ENCODE results near the gene FREM1.

FREM1 gene

DNA sequence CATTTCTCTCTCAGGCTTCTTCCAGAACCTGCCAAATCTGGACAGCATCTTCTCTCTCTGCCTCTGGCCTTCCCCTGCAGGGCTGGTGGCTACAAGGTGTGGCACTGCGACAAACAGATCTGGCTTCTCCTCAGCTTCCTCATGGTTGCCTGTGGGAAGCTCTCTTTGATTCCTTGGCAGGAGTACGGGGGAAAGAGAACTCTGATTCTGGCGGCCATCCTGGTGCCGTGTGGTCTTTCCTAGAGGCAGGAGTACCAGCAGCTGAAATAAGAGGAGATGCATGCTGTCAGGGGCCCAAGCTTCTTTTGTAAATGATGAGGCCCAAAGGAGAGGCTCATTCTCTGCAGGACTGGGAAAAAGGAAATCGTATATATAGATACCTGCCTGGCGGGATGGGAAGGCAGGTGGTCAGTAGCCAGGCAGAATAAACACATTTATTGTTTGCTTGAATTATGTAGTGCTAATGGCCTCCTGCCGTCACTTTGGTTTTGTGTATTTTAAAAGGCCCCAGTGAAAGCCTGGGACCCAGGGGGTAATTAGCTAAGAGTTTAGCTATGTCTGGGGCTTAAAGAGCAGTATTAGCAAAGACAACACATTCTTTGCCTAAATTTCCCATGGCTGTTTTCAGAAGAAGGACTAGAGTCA lies 187.7 kb downstream of the FREM1 start, which contains the start of gene CER1:
TSS of gene CER1 (minus strand) at position 343 of the 645 bp plus-strand sequence. CDS start at position 282, 61 bp downstream.
- no peak within 1 kb of the TSS for H3K4me3 Mint-ChIP-seq
- H3K27me3 Mint-ChIP-seq = peaks cover 15% of the 10 kb centered on the region
- no peak for DNase-seq
- no peaks in the 10 kb centered on the region for H3K36me3 Mint-ChIP-seq (ENCODE audit: low read depth)
- H3K9me3 Mint-ChIP-seq = no peaks in the 10 kb centered on the region
- no peak within 1 kb of the TSS for H3K27ac Mint-ChIP-seq
- ATAC-seq = no peak
- no peaks in the 10 kb centered on the region for H3K4me1 Mint-ChIP-seq

- H3K9me3 Mint-ChIP-seq = no peaks in the 10 kb centered on the region
- no peak overlapping the region for H3K4me3 Mint-ChIP-seq
- no peak for DNase-seq
- ATAC-seq = no peak
- H3K36me3 Mint-ChIP-seq (ENCODE audit: low read depth) = no peaks in the 10 kb centered on the region
- H3K27me3 Mint-ChIP-seq = peaks cover 16% of the 10 kb centered on the region
- H3K27ac Mint-ChIP-seq = no peak overlapping the region
- H3K4me1 Mint-ChIP-seq = no peaks in the 10 kb centered on the region
Measured at GRCh38 chr9:14719231-14719923, 190.9 kb downstream of the FREM1 start.

- DNase-seq = no peak
- Mint-ChIP-seq H3K9me3 (peaks cover 4% of the 10 kb centered on the region), H3K4me3 (no peak overlapping the region)
Measured at GRCh38 chr9:14715102-14715501, 195.1 kb downstream of the FREM1 start.

DNA sequence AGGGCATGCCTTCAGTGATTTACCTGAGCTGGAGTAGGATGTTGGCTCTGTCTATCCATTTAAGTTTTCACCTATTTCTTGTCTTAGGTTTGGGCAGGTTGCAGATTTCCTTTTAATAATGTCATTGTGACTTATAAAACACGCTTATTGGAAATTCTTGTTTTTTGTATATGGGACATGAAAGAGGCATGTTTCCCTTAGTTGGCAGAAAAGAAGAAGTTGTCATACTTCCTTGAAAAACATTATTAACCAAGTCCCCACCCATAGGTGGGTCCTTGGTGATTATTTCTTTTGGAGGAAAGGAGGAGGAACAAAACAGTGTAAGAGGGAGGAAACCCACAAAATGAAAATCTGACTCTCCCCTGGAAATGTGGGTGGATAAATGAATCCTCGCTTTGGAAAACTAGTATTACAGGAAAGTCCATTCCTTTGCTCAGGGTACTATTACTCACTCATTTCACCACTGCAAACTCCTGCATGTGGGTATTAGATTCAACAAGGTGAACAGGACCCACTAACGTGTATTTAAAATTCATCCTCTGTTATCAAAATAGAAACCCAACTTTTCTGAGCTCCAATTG lies 197.0 kb downstream of the FREM1 start:
- no peaks in the 10 kb centered on the region for H3K36me3 Mint-ChIP-seq (ENCODE audit: low read depth)

More at GRCh38 chr9:14715102-14715501, 195.1 kb downstream of the FREM1 start:
- H3K27ac Mint-ChIP-seq = no peak overlapping the region
- H3K27me3 Mint-ChIP-seq = peaks cover 23% of the 10 kb centered on the region
- H3K4me1 Mint-ChIP-seq = peaks cover 3% of the 10 kb centered on the region
- ATAC-seq = no peak
- H3K36me3 Mint-ChIP-seq (ENCODE audit: low read depth) = no peaks in the 10 kb centered on the region

DNA sequence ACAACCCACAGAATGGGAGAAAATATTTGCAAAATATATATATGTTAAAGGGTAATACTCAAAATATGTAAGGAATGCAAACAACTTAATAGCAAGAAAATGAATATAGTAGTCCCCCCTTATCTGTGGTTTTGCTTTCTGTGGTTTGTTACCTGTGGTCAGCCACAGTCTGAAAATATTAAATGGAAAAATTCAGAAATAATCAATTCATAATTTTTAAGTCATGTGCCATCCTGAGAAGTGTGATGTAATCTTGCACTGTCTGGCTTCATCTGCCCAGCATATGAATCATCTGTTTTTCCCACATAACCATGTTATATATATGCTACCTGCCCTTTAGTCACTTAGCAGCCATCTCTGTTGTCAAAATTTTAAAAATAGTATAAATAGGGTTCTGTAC lies 199.4 kb downstream of the FREM1 start:
- DNase-seq = no peak

More for the DNA sequence above, 197.0 kb downstream of the FREM1 start:
- Mint-ChIP-seq H3K4me3 (no peak overlapping the region), H3K9me3 (peaks cover 7% of the 10 kb centered on the region), H3K27ac (no peak overlapping the region), H3K27me3 (peaks cover 30% of the 10 kb centered on the region), H3K4me1 (peaks cover 3% of the 10 kb centered on the region)
- DNase-seq (no peak), ATAC-seq (no peak)

DNA sequence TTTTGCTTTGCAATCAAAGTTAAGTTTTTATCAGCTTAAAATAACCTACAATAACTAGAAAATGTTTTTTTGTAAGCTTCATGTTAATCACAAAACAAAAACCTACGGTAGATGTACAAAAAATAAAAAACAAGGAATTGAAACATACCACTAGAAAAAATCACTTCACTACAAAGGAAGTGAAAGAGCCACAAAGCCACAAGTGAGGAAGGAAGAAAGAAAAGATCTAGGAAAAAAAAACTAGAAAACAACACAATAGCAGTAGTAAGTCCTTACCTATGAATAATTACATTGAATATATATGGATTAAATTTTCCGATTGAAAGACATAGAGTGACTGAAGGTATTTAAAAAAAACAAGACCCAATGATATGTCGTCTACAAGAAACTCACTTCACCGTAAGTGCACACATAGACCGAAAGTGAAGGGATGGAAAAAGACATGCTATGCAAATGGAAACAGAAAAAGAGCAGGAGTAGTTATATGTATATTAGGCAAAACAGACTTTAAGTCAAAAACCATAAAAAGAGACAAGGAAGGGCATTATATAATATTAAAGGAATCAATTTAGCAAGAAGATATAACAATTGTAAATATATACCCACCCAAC lies 203.6 kb downstream of the FREM1 start:
- no peak for ATAC-seq
- no peak overlapping the region for H3K27ac Mint-ChIP-seq

More for the DNA sequence above, 199.4 kb downstream of the FREM1 start:
- Mint-ChIP-seq H3K36me3 (ENCODE audit: low read depth) (no peaks in the 10 kb centered on the region), H3K4me1 (peaks cover 3% of the 10 kb centered on the region), H3K9me3 (peaks cover 7% of the 10 kb centered on the region), H3K27ac (no peak overlapping the region), H3K27me3 (peaks cover 37% of the 10 kb centered on the region), H3K4me3 (no peak overlapping the region)
- peak; percentile 33 for ATAC-seq

DNA sequence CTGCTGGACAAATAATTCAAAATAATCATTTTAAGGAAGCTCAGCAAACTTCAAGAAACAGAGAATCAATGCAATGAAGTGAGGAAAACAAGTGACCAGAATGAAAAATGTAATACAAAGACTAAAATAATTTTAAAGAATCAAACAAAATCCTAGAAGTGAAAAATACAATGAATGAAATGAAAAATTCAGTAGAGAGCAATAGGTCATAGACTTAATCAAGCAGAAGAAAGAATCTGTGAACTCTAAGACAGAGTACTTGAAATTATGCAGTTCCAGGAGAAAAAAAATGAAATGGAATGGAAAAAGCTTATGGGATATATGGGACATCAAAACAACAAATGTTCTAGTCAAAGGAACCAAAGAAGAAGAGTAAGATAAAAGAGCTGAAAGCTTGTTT lies 205.1 kb downstream of the FREM1 start:
- Mint-ChIP-seq H3K9me3 (peaks cover 20% of the 10 kb centered on the region), H3K4me1 (no peaks in the 10 kb centered on the region), H3K27ac (no peak overlapping the region), H3K36me3 (ENCODE audit: low read depth) (peaks cover 3% of the 10 kb centered on the region), H3K27me3 (peaks cover 24% of the 10 kb centered on the region), H3K4me3 (no peak overlapping the region)
- ATAC-seq (no peak), DNase-seq (no peak)

More for the DNA sequence above, 203.6 kb downstream of the FREM1 start:
- H3K36me3 Mint-ChIP-seq (ENCODE audit: low read depth) = peaks cover 3% of the 10 kb centered on the region
- peaks cover 3% of the 10 kb centered on the region for H3K4me1 Mint-ChIP-seq
- no peak overlapping the region for H3K4me3 Mint-ChIP-seq
- H3K27me3 Mint-ChIP-seq = peaks cover 28% of the 10 kb centered on the region
- no peak for DNase-seq
- peaks cover 25% of the 10 kb centered on the region for H3K9me3 Mint-ChIP-seq

- Mint-ChIP-seq H3K36me3 (ENCODE audit: low read depth) (peaks cover 3% of the 10 kb centered on the region), H3K27ac (no peak overlapping the region), H3K9me3 (peaks cover 17% of the 10 kb centered on the region), H3K4me1 (no peaks in the 10 kb centered on the region), H3K27me3 (peaks cover 17% of the 10 kb centered on the region), H3K4me3 (no peak overlapping the region)
- DNase-seq (no peak), ATAC-seq (no peak)
Measured at GRCh38 chr9:14704281-14704680, 205.9 kb downstream of the FREM1 start.

DNA sequence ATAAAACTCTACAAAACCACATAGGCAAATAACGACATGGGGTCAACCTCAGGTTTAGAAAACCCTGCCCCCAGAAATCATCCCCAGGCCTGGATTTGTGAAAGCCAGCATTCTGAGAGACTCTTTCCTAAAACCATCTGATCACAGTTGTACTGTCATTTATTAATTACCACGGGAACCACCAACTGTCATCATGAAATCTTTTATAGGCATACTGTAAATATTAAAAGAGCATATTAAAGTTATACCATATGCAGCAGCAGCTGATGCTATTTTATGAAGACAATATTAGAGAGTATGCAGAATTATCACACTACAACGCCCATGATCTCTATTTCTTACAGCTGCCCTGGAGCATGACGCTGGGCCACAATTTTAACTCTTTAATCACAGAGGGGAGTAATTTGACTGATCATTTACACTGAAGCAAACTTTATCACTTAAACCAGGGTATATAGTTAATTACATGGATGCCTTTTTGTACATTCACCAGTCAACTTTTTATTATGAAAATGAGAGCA lies 208.0 kb downstream of the FREM1 start:
- H3K36me3 Mint-ChIP-seq (ENCODE audit: low read depth) = peaks cover 3% of the 10 kb centered on the region
- H3K27me3 Mint-ChIP-seq = peaks cover 16% of the 10 kb centered on the region
- no peak for ATAC-seq
- DNase-seq = no peak
- no peak overlapping the region for H3K27ac Mint-ChIP-seq
- no peak overlapping the region for H3K4me3 Mint-ChIP-seq
- H3K9me3 Mint-ChIP-seq = peaks cover 17% of the 10 kb centered on the region
- H3K4me1 Mint-ChIP-seq = no peaks in the 10 kb centered on the region

GRCh38 chr9:14693251-14693861 lies 216.9 kb downstream of the FREM1 start, which contains the start of gene ZDHHC21:
Gene ZDHHC21 (minus strand): TSS chr9:14693432. CDS start chr9:14674340, 19,092 bp downstream.
- Mint-ChIP-seq H3K9me3 (no peaks in the 10 kb centered on the region), H3K36me3 (ENCODE audit: low read depth) (peaks cover 2% of the 10 kb centered on the region), H3K4me1 (peaks cover 26% of the 10 kb centered on the region), H3K4me3 (peak within 1 kb of the TSS; percentile 91), H3K27ac (peak within 1 kb of the TSS; percentile 91), H3K27me3 (peaks cover 12% of the 10 kb centered on the region)
- ATAC-seq (peak; percentile 92), DNase-seq (peak; percentile 71)

- peaks cover 9% of the 10 kb centered on the region for H3K27me3 Mint-ChIP-seq
- H3K4me3 Mint-ChIP-seq = peak overlapping the region; percentile 91
- H3K36me3 Mint-ChIP-seq (ENCODE audit: low read depth) = peaks cover 5% of the 10 kb centered on the region
- H3K4me1 Mint-ChIP-seq = peaks cover 26% of the 10 kb centered on the region
- peak overlapping the region; percentile 83 for H3K27ac Mint-ChIP-seq
- peak; percentile 39 for DNase-seq
- ATAC-seq = peak; percentile 48
- H3K9me3 Mint-ChIP-seq = no peaks in the 10 kb centered on the region
Measured at GRCh38 chr9:14692470-14693250, 217.6 kb downstream of the FREM1 start.

- no peak for DNase-seq
- peaks cover 15% of the 10 kb centered on the region for H3K36me3 Mint-ChIP-seq (ENCODE audit: low read depth)
- H3K4me1 Mint-ChIP-seq = peaks cover 26% of the 10 kb centered on the region
- no peaks in the 10 kb centered on the region for H3K27me3 Mint-ChIP-seq
- H3K9me3 Mint-ChIP-seq = no peaks in the 10 kb centered on the region
- H3K4me3 Mint-ChIP-seq = no peak overlapping the region
- no peak for ATAC-seq
- peak overlapping the region; percentile 4 for H3K27ac Mint-ChIP-seq
Measured at GRCh38 chr9:14690948-14691730, 219.1 kb downstream of the FREM1 start.

All from activated naive CD8-positive, alpha-beta T cell treated with anti-CD3 and anti-CD28 coated beads, Interleukin-2, amount 50 U/mL, for 24 hours (primary cell).